K562 (cell line): ENCODE results near the gene SERPINA3. TPM values are rescaled to one million over a fixed set of nuclear protein-coding genes. Genes with fewer than 3 reads are reported as not detected.

ENCODE experiments used
- ATAC-seq: fragments of 200-7000 bp; cut with Tn5 transposase; 3 replicates; pipeline ENCODE4 v1.9.1; 2020; ENCODE audit warnings: moderate library complexity
- BruUV-seq: library from RNA; stranded (reverse); fragments of 400-500 nt; replicated peaks from 2 replicates; lab custom pipeline; 2021; lab: Mats Ljungman, UMichigan
- CTCF ChIA-PET: fragments of 300-600 bp; formaldehyde crosslinking; extraction: SDS; loops from one replicate; lab custom pipeline; 2021; ENCODE audit warnings: low intra/inter-chr PET ratio; lab: Yijun Ruan, JAX
- POLR2A ChIA-PET: fragments of 300-600, 350-650 bp; sonication (Branson Sonifier 250); formaldehyde crosslinking; extraction: SDS; loops from one replicate; lab custom pipeline; 2021; ENCODE audit warnings: antibody characterized with exemption, inconsistent platforms; lab: Yijun Ruan, JAX
- DNase-seq, 4 experiments: peaks; one replicate each; pipeline versions ENCODE4 v3.0.0 to v3.0.0-alpha.2; 2011 to 2018; ENCODE audit warnings: low spot score in 3 of 4, mixed read lengths in 3 of 4; ENCODE audit errors: extremely low read depth in 1 of 4
- FAIRE-seq: peaks from 2 replicates; lab custom pipeline; 2011; peaks lifted over from hg19 to GRCh38; lab: Jason Lieb, UNC
- H2AFZ ChIP-seq: 2 replicates; pipeline ENCODE4 v1.6.0; 2011; ENCODE audit warnings: low read depth, low read length, control low read depth, inconsistent platforms
- H3K27ac ChIP-seq: fragments of 200-600 bp; 3 replicates; pipeline ENCODE4 v1.8.0; 2011; ENCODE audit warnings: low read depth, mild to moderate bottlenecking, control low read depth, inconsistent platforms, low read length, moderate library complexity, mixed read lengths; ENCODE audit errors: extremely low read depth
- H3K27me3 ChIP-seq, 2 experiments: fragments of 300-600 bp in 1 of 2; 2 replicates in 1 of 2; 3 replicates in 1 of 2; pipeline versions ENCODE4 v1.6.0 to v1.8.0; 2011; ENCODE audit warnings: inconsistent platforms in 2 of 2, low read length in 2 of 2, mild to moderate bottlenecking in 1 of 2, mixed read lengths in 1 of 2, moderate library complexity in 1 of 2; ENCODE audit not compliant: control insufficient read depth in 2 of 2, insufficient read depth in 2 of 2
- H3K36me3 ChIP-seq: fragments of 300-600 bp; 3 replicates; pipeline ENCODE4 v1.8.0; 2011; ENCODE audit warnings: mild to moderate bottlenecking, low read length, inconsistent platforms; ENCODE audit not compliant: control insufficient read depth, insufficient read depth
- H3K4me1 ChIP-seq, 2 experiments: fragments of 200-600 bp in 1 of 2; replicated peaks in 1 of 2; 2 replicates in 1 of 2; 3 replicates in 1 of 2; pipeline versions ENCODE4 v1.5.1 to v1.8.0; 2011; ENCODE audit warnings: inconsistent platforms in 2 of 2, low read length in 2 of 2, mild to moderate bottlenecking in 1 of 2, mixed read lengths in 1 of 2, moderate library complexity in 1 of 2; ENCODE audit not compliant: control insufficient read depth in 2 of 2, insufficient read depth in 2 of 2
- H3K4me2 ChIP-seq: 2 replicates; pipeline ENCODE4 v1.6.1; 2011; ENCODE audit warnings: low read length, control low read depth, inconsistent platforms, mixed read lengths; ENCODE audit not compliant: insufficient read depth
- H3K4me3 ChIP-seq: fragments of 200-600 bp; sonication (generic), shearing (Covaris generic); 2 replicates; pipeline ENCODE4 v1.5.1; 2016; ENCODE audit warnings: control low read depth, inconsistent platforms
- H3K79me2 ChIP-seq: fragments of 200-600 bp; 3 replicates; pipeline ENCODE4 v1.8.0; 2011; ENCODE audit warnings: low read length, inconsistent platforms; ENCODE audit not compliant: control insufficient read depth, insufficient read depth
- H3K9ac ChIP-seq, 2 experiments: 2 replicates each; pipeline versions ENCODE4 v1.6.0 to v1.6.1; 2011; ENCODE audit warnings: low read depth in 2 of 2, low read length in 2 of 2, control low read depth in 1 of 2, inconsistent platforms in 1 of 2, mild to moderate bottlenecking in 1 of 2, mixed read lengths in 1 of 2; ENCODE audit not compliant: insufficient read depth in 1 of 2
- H3K9me1 ChIP-seq: one replicate; pipeline ENCODE4 v1.6.0; 2011; ENCODE audit warnings: inconsistent platforms, mild to moderate bottlenecking, low read length, moderate library complexity; ENCODE audit not compliant: control insufficient read depth, insufficient read depth
- H3K9me3 ChIP-seq: replicated peaks from 2 replicates; pipeline ENCODE4 v1.5.1; 2011; ENCODE audit warnings: low read depth, low read length, inconsistent platforms; ENCODE audit not compliant: control insufficient read depth, insufficient read depth
- H4K20me1 ChIP-seq: replicated peaks from 2 replicates; pipeline ENCODE4 v1.6.1; 2011; ENCODE audit warnings: low read length, inconsistent platforms, mixed read lengths; ENCODE audit not compliant: control insufficient read depth, insufficient read depth
- GTF2E2 ChIP-seq: fragments of 200-800 bp; sonication (Bioruptor generic); IDR thresholded peaks from 2 replicates; pipeline ENCODE4 v1.6.1; 2016; ENCODE audit warnings: missing genetic modification characterization, missing compliant biosample characterization
- HNRNPLL ChIP-seq: fragments of 200-400 bp; formaldehyde crosslinking; IDR thresholded peaks from 2 replicates; pipeline ENCODE4 v1.6.1; 2017; ENCODE audit warnings: low read length, low read depth, mild to moderate bottlenecking; ENCODE audit not compliant: poor library complexity, severe bottlenecking
- KAT8 ChIP-seq: fragments of 450-650 bp; IDR thresholded peaks from 2 replicates; pipeline ENCODE4 v1.6.1; 2016; ENCODE audit warnings: low read depth, mild to moderate bottlenecking
- OTX1 ChIP-seq: fragments of 450-650 bp; formaldehyde crosslinking; IDR thresholded peaks from 2 replicates; pipeline ENCODE4 v1.4.0; 2022; ENCODE audit warnings: mild to moderate bottlenecking
- ZEB2 ChIP-seq: fragments of 450-650 bp; IDR thresholded peaks from 2 replicates; pipeline ENCODE4 v1.6.1; 2016
- ZNF124 ChIP-seq: sonication (generic); formaldehyde crosslinking; IDR thresholded peaks from 2 replicates; pipeline ENCODE4 v1.8.1; 2022; ENCODE audit warnings: missing genetic modification reagents
- ZNF174 ChIP-seq: fragments of 250-450 bp; sonication (Bioruptor Pico); IDR thresholded peaks from 2 replicates; pipeline ENCODE4 v1.4.0; 2020; ENCODE audit warnings: mild to moderate bottlenecking
- WGBS: fragments of 100-300 bp; shearing (Covaris generic); methylation state at CpG from one replicate; pipeline ENCODE4 v1.1.6; 2016; ENCODE audit warnings: low coverage, mixed read lengths; ENCODE audit not compliant: insufficient coverage; ENCODE audit errors: missing lambda C conversion rate; 5-methylcytosine and 5-hydroxymethylcytosine counted together
- in situ Hi-C: fragments of 300-500 bp; cut with MboI; formaldehyde crosslinking; loops from 4 replicates; pipeline ENCODE4 v1.15.0; 2018; ENCODE audit warnings: inconsistent platforms, mixed read lengths
- intact Hi-C: fragments of 100-400 bp; cut with micrococcal nuclease; formaldehyde crosslinking; loops from 2 replicates; pipeline ENCODE4 v1.14.2; 2022
- polyA plus RNA-seq, 8 experiments: library from polyadenylated mRNA; depleted of rRNA in 4 of 8; stranded (reverse) in 5 of 8; unstranded in 3 of 8; fragments of >200 nt; fragmentation: Nextera tagmentation in 2 of 8; fragmentation: Illumina TruSeq in 1 of 8; extraction: Ambion mirVana in 2 of 8; extraction: Trizol in 1 of 8; gene quantifications; 2 replicates each; pipeline versions ENCODE4 v1.2.1 to v1.2.3, GENCODE V29; 2011 to 2014; ENCODE audit warnings: inconsistent platforms in 1 of 8, missing spikeins in 1 of 8
- total RNA-seq, 7 experiments: library from RNA; depleted of rRNA in 6 of 7; stranded (reverse); fragments of >200 nt in 6 of 7; fragmentation: Illumina TruSeq in 2 of 7; extraction: Trizol in 2 of 7; gene quantifications; 2 replicates each; pipeline versions ENCODE4 v1.2.1 to v1.2.3, GENCODE V29; 2011 to 2021; ENCODE audit warnings: low replicate concordance in 1 of 7
- TF ChIP-seq, protein P1 (sequence below): IDR thresholded peaks from 2 replicates; pipeline ENCODE4 v1.6.1; 2011; ENCODE audit warnings: borderline replicate concordance, low read depth, mild to moderate bottlenecking, moderate library complexity, low read length; ENCODE audit not compliant: insufficient read depth, poor library complexity, severe bottlenecking
- TF ChIP-seq, protein P2 (sequence below), 3 experiments: IDR thresholded peaks in 2 of 3; conservative IDR thresholded peaks in 1 of 3; 2 replicates each; pipeline ENCODE4 v1.5.1; 2011 to 2012; ENCODE audit warnings: low read length in 3 of 3, mild to moderate bottlenecking in 3 of 3, control low read depth in 2 of 3, improper control_type of control experiment in 1 of 3, inconsistent platforms in 1 of 3, low read depth in 1 of 3, mixed read lengths in 1 of 3, moderate library complexity in 1 of 3; ENCODE audit not compliant: insufficient read depth in 2 of 3
- TF ChIP-seq, protein P3 (sequence below): fragments of 250-450 bp; sonication (Bioruptor Pico); IDR thresholded peaks from 2 replicates; pipeline ENCODE4 v1.4.0; 2020; ENCODE audit warnings: mild to moderate bottlenecking, moderate library complexity, borderline replicate concordance
- TF ChIP-seq, protein P4 (sequence below): sonication (generic); formaldehyde crosslinking; IDR thresholded peaks from 2 replicates; pipeline ENCODE4 v1.9.0; 2022; ENCODE audit warnings: mild to moderate bottlenecking, missing genetic modification reagents
- TF ChIP-seq, protein P5 (sequence below): fragments of 250-450 bp; sonication (Bioruptor Pico); IDR thresholded peaks from 2 replicates; pipeline ENCODE4 v1.8.0; 2022; ENCODE audit warnings: inconsistent platforms

The SERPINA3 gene
- total and polyA plus RNA-seq, 9 of the 15 experiments (the other 6 are each of a cell fraction or from before 2014, with no cell fraction given) = 2.3 TPM; not detected in 8

DNA sequence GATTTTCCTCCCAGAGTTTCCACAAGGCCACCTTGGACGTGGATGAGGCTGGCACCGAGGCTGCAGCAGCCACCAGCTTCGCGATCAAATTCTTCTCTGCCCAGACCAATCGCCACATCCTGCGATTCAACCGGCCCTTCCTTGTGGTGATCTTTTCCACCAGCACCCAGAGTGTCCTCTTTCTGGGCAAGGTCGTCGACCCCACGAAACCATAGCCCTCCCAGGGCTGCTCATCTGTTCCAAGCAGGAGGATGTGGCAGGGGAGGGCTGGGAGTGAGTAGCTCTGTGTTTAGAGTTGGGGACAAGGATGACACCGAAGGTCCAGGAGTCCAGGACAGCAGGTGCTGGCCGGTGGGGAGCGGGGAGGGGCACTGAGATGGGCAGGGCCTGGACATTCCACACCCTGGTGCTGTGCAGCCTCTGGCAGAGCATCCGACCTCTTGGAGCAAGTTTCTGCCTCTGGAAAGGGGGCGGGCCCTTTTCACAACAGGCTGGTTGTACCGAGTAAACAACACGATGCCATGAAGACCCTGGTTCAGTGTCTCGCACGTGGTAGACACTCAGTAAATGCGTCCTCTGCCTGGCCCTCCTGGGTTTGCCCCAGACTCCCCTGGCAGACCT, 42.7 kb upstream of the SERPINA3 start:
- no peaks in the 10 kb centered on the region for H3K4me1 ChIP-seq
- H3K4me2 ChIP-seq = no peak overlapping the region
- no peaks in the 10 kb centered on the region for H4K20me1 ChIP-seq
- no peaks in the 10 kb centered on the region for H3K36me3 ChIP-seq
- no peak overlapping the region for H2AFZ ChIP-seq
- H3K27me3 ChIP-seq = no peaks in the 10 kb centered on the region
- ATAC-seq (no peak), FAIRE-seq (no peak), DNase-seq (no peak)
- POLR2A ChIA-PET = interaction anchor here (0.6 kb wide), 1 partner anchor 9 kb away, joined by 3 read pairs; no protein-coding TSS in a partner anchor
- BruUV-seq = no TSS peak
- no peaks in the 10 kb centered on the region for H3K79me2 ChIP-seq
- intact Hi-C loops (no loop called here), in situ Hi-C loops (no loop called here)
- no peak overlapping the region for H3K27ac ChIP-seq
- 2% methylated on average over 13 of the region's 20 CpGs for WGBS
- no peak overlapping the region for H3K4me3 ChIP-seq
- H3K9me1 ChIP-seq = no peaks in the 10 kb centered on the region
- CTCF ChIA-PET = no interaction called here
- no peak overlapping the region for H3K9ac ChIP-seq
- no peaks in the 10 kb centered on the region for H3K9me3 ChIP-seq
- TF ChIP-seq, protein P1, sequence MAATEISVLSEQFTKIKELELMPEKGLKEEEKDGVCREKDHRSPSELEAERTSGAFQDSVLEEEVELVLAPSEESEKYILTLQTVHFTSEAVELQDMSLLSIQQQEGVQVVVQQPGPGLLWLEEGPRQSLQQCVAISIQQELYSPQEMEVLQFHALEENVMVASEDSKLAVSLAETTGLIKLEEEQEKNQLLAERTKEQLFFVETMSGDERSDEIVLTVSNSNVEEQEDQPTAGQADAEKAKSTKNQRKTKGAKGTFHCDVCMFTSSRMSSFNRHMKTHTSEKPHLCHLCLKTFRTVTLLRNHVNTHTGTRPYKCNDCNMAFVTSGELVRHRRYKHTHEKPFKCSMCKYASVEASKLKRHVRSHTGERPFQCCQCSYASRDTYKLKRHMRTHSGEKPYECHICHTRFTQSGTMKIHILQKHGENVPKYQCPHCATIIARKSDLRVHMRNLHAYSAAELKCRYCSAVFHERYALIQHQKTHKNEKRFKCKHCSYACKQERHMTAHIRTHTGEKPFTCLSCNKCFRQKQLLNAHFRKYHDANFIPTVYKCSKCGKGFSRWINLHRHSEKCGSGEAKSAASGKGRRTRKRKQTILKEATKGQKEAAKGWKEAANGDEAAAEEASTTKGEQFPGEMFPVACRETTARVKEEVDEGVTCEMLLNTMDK = no peak
- TF ChIP-seq ZEB2 = no peak
- TF ChIP-seq, protein P2, sequence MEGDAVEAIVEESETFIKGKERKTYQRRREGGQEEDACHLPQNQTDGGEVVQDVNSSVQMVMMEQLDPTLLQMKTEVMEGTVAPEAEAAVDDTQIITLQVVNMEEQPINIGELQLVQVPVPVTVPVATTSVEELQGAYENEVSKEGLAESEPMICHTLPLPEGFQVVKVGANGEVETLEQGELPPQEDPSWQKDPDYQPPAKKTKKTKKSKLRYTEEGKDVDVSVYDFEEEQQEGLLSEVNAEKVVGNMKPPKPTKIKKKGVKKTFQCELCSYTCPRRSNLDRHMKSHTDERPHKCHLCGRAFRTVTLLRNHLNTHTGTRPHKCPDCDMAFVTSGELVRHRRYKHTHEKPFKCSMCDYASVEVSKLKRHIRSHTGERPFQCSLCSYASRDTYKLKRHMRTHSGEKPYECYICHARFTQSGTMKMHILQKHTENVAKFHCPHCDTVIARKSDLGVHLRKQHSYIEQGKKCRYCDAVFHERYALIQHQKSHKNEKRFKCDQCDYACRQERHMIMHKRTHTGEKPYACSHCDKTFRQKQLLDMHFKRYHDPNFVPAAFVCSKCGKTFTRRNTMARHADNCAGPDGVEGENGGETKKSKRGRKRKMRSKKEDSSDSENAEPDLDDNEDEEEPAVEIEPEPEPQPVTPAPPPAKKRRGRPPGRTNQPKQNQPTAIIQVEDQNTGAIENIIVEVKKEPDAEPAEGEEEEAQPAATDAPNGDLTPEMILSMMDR (IDR thresholded peaks at IDR 0.05 in 2 of 3, conservative IDR thresholded peaks at IDR 0.05 in 1 of 3; ENCODE audit: insufficient read depth in 2 of 3, low read depth in 1 of 3, low read length in 3 of 3) = no peak
- no peak for TF ChIP-seq ZNF124
- no peak for TF ChIP-seq KAT8
- no peak for TF ChIP-seq ZNF174 (CRISPR knock-in tag)
- TF ChIP-seq, protein P3, sequence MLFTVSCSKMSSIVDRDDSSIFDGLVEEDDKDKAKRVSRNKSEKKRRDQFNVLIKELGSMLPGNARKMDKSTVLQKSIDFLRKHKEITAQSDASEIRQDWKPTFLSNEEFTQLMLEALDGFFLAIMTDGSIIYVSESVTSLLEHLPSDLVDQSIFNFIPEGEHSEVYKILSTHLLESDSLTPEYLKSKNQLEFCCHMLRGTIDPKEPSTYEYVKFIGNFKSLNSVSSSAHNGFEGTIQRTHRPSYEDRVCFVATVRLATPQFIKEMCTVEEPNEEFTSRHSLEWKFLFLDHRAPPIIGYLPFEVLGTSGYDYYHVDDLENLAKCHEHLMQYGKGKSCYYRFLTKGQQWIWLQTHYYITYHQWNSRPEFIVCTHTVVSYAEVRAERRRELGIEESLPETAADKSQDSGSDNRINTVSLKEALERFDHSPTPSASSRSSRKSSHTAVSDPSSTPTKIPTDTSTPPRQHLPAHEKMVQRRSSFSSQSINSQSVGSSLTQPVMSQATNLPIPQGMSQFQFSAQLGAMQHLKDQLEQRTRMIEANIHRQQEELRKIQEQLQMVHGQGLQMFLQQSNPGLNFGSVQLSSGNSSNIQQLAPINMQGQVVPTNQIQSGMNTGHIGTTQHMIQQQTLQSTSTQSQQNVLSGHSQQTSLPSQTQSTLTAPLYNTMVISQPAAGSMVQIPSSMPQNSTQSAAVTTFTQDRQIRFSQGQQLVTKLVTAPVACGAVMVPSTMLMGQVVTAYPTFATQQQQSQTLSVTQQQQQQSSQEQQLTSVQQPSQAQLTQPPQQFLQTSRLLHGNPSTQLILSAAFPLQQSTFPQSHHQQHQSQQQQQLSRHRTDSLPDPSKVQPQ (CRISPR knock-in tag) = no peak
- TF ChIP-seq, protein P4, sequence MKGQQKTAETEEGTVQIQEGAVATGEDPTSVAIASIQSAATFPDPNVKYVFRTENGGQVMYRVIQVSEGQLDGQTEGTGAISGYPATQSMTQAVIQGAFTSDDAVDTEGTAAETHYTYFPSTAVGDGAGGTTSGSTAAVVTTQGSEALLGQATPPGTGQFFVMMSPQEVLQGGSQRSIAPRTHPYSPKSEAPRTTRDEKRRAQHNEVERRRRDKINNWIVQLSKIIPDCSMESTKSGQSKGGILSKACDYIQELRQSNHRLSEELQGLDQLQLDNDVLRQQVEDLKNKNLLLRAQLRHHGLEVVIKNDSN (CRISPR knock-in tag) = no peak
- TF ChIP-seq OTX1 (CRISPR knock-in tag) = no peak
- TF ChIP-seq GTF2E2 (tag) = no peak
- TF ChIP-seq HNRNPLL = no peak
- TF ChIP-seq, protein P5, sequence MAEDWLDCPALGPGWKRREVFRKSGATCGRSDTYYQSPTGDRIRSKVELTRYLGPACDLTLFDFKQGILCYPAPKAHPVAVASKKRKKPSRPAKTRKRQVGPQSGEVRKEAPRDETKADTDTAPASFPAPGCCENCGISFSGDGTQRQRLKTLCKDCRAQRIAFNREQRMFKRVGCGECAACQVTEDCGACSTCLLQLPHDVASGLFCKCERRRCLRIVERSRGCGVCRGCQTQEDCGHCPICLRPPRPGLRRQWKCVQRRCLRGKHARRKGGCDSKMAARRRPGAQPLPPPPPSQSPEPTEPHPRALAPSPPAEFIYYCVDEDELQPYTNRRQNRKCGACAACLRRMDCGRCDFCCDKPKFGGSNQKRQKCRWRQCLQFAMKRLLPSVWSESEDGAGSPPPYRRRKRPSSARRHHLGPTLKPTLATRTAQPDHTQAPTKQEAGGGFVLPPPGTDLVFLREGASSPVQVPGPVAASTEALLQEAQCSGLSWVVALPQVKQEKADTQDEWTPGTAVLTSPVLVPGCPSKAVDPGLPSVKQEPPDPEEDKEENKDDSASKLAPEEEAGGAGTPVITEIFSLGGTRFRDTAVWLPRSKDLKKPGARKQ (CRISPR knock-in tag) = no peak
